Breast epithelium (tissue), 3 donors: ENCODE results near the gene DRD4.

Experiments
- CTCF ChIP-seq, 3 donors: fragments of 450-650 bp; IDR thresholded peaks; one replicate each; pipeline ENCODE4 v1.5.1; 2016 to 2017; ENCODE audit warnings: antibody characterized with exemption in 3 of 3, mild to moderate bottlenecking in 3 of 3, moderate library complexity in 3 of 3
- POLR2A ChIP-seq: fragments of 450-650 bp; IDR thresholded peaks from one replicate; pipeline ENCODE4 v1.6.1; 2016; ENCODE audit warnings: antibody characterized with exemption, mild to moderate bottlenecking, moderate library complexity
- POLR2AphosphoS5 ChIP-seq, 3 donors: sonication (generic); formaldehyde crosslinking; IDR thresholded peaks; one replicate each; pipeline ENCODE4 v1.6.1; 2017; ENCODE audit warnings: antibody characterized with exemption in 3 of 3

GRCh38 chr11:597166-597725, 39.8 kb upstream of the DRD4 start:
- TF ChIP-seq CTCF (IDR thresholded peaks at IDR 0.05) (no peak), POLR2A (no peak), POLR2AphosphoS5 (IDR thresholded peaks at IDR 0.05) (no peak)
